ENCODE results near the gene GPHN.

The GPHN gene

GRCh38 chr14:66487164-66487563, 20.8 kb upstream of the GPHN start:
- DNase-seq (ENCODE audit: low read depth): no peak
- H3K4me3 ChIP-seq (ENCODE audit: low read depth, low read length): no peak overlapping the region
- TF ChIP-seq CTCF (IDR thresholded peaks at IDR 0.05; ENCODE audit: insufficient read depth, low read depth, low read length, missing control alignments): no peak

- no peak overlapping the region for H3K4me3 ChIP-seq (ENCODE audit: low read depth, low read length)
- DNase-seq (ENCODE audit: low read depth): no peak
Observed at GRCh38 chr14:66490143-66491111, 17.5 kb upstream of the GPHN start.

GRCh38 chr14:66493750-66494149, 14.2 kb upstream of the GPHN start:
- TF ChIP-seq CTCF (IDR thresholded peaks at IDR 0.05; ENCODE audit: insufficient read depth, low read depth, low read length, missing control alignments): no peak
- DNase-seq (ENCODE audit: low read depth): no peak
- H3K4me3 ChIP-seq (ENCODE audit: low read depth, low read length): no peak overlapping the region

More at GRCh38 chr14:66490143-66491111, 17.5 kb upstream of the GPHN start:
- TF ChIP-seq CTCF (IDR thresholded peaks at IDR 0.05; ENCODE audit: insufficient read depth, low read depth, low read length, missing control alignments): no peak

- DNase-seq (ENCODE audit: low read depth): peak; percentile 78
- peak; percentile 74 for TF ChIP-seq CTCF (IDR thresholded peaks at IDR 0.05; ENCODE audit: insufficient read depth, low read depth, low read length, missing control alignments)
- H3K4me3 ChIP-seq (ENCODE audit: low read depth, low read length): no peak overlapping the region
Observed at GRCh38 chr14:66495218-66496098, 12.5 kb upstream of the GPHN start.

GRCh38 chr14:66496188-66496807, 11.6 kb upstream of the GPHN start:
- DNase-seq (ENCODE audit: low read depth): no peak
- H3K4me3 ChIP-seq (ENCODE audit: low read depth, low read length): no peak overlapping the region
- TF ChIP-seq CTCF (IDR thresholded peaks at IDR 0.05; ENCODE audit: insufficient read depth, low read depth, low read length, missing control alignments): no peak

- no peak for TF ChIP-seq CTCF (IDR thresholded peaks at IDR 0.05; ENCODE audit: insufficient read depth, low read depth, low read length, missing control alignments)
- no peak for DNase-seq (ENCODE audit: low read depth)
- no peak overlapping the region for H3K4me3 ChIP-seq (ENCODE audit: low read depth, low read length)
Observed at GRCh38 chr14:66496911-66497310, 11.0 kb upstream of the GPHN start.

Data from GM12865 (cell line).